GM19324 (cell line): ENCODE data around the gene FAM186B.

Source experiments
- ATAC-seq: cut with Tn5 transposase; IDR thresholded peaks from one replicate; pipeline ENCODE4 v1.9.1; 2021; ENCODE audit warnings: mild to moderate bottlenecking, moderate library complexity; ENCODE audit not compliant: unreplicated experiment, low FRiP score

Gene FAM186B

GRCh38 chr12:49541140-49541861 is 64.1 kb downstream of the FAM186B start:
- no peak for ATAC-seq

- ATAC-seq = no peak
Observed at GRCh38 chr12:49540229-49541139, 65.0 kb downstream of the FAM186B start.

- ATAC-seq = no peak
Observed at GRCh38 chr12:49539406-49540228, 65.8 kb downstream of the FAM186B start.

- no peak for ATAC-seq
Observed at GRCh38 chr12:49538510-49539403, 66.7 kb downstream of the FAM186B start, which contains the start of gene KCNH3. KCNH3 (plus strand) TSS chr12:49539030; CDS start chr12:49539417, 387 bp downstream.

- no peak for ATAC-seq
Observed at GRCh38 chr12:49537752-49538509, 67.5 kb downstream of the FAM186B start.
